GM18858 (cell line): Measurements from ENCODE around the gene SPINT2.
"Not testable (repeated sequence)": the region's sequence is repeated elsewhere in the genome, so short reads cannot be mapped to it uniquely, and the experiment has no call there.

ENCODE experiments used
- ATAC-seq: cut with Tn5 transposase; IDR thresholded peaks from one replicate; pipeline ENCODE4 v1.9.1; 2021; ENCODE audit not compliant: unreplicated experiment

Gene SPINT2

DNA sequence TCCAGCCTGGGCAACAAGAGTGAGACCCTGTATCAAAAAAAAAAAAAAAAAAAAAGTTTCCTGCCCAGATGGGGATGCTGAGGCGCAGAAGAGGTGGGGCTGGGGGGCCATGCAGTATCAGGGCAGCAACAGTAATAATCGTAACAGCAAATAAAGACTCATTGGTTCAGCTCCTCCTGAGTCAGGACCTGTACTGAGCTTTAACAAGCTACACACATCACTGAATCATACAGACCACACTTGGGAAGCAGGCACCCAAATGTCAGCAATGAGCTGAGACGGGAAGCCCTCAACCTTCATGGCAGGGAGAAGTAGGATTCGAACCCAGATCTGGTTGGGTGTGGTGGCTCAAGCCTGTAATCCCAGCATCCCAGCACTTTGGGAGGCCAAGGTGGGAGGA lies 29.8 kb upstream of the SPINT2 start:
- ATAC-seq: no peak

DNA sequence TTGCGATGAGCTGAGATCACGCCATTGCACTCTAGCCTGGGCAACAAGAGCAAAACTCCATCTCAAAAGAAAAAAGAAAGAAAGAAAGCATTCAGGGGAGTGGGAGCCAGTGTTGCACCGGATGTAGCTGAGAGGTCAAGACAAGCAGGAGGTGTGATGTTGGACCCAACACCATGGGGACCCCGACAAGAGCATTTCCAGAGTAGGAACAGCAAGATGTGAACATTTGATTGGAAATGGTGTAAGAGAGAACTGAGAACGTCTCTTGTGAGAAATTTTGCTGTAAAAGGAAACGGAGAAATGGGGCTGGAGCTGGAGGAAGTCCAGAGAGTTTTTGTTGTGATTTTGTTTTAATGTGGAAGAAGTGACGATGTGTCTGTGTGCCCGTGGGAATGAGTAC lies 24.6 kb upstream of the SPINT2 start:
- no peak for ATAC-seq

DNA sequence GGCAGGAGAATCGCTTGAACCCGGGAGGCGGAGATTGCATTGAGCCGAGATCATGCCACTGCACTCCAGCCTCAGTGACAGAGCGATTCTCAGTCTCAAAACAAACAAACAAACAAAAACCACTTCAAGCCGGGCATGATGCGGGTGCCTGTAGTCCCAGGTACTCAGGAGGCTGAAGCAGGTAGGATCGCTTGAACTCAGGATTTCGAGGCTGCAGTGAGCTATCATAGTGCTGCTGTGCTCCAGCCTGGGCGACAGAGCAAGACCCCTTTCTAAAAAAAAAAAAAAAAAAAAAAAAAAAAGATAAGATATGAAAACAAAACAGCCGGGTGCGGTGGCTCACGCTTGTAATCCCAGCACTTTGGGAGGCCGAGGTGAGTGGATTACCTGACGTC lies 21.1 kb upstream of the SPINT2 start:
- ATAC-seq: no peak

DNA sequence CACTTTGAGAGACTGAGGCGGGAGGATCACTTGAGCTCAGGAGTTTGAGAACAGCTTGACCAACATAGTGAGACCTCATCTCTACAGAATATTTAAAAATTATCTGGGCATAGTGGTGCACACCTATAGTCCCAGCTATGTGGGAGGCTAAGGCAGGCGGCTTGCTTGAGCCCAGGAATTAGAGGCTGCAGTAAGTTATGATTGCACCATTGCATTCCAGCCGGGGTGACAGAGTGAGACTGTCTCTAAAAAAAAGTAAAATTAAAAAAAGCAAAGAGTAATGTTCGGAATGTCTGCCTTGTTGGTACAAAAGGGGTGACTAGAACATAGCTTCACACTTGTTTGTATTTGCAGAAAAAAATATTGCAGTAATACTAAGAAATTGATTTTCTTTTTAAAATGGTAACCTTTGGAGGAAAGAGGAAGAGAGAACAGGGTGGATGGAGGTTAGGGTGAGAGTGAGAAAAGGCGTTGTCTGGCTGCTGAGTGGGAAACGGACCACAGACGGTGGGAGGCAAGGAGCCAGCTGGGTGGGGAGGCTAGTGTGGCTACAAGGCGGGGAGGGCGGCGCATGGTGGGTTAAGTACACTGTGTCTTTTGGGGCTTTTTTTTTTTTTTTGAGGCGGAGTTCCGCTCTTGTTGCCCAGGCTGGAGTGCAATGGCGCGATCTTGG lies 18.4 kb upstream of the SPINT2 start:
- no peak for ATAC-seq

DNA sequence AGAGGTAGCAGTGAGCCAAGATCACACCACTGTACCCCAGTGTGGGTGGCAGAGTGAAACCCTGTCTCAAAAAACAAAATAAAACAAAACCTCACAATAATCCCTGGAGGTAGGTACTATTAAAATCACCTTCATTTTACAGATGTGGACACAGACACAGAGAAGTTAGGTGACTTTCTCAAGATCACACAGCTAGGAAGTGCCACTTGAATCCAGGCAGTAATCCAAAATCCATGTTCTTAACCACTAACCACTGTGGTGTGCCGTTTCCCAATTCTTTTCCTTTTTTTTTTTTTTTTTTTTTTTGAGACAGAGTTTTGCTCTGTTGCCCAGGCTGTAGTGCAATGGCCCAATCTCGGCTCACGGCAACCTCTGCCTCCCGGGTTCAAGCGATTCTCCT lies 17.2 kb upstream of the SPINT2 start:
- ATAC-seq: no peak

DNA sequence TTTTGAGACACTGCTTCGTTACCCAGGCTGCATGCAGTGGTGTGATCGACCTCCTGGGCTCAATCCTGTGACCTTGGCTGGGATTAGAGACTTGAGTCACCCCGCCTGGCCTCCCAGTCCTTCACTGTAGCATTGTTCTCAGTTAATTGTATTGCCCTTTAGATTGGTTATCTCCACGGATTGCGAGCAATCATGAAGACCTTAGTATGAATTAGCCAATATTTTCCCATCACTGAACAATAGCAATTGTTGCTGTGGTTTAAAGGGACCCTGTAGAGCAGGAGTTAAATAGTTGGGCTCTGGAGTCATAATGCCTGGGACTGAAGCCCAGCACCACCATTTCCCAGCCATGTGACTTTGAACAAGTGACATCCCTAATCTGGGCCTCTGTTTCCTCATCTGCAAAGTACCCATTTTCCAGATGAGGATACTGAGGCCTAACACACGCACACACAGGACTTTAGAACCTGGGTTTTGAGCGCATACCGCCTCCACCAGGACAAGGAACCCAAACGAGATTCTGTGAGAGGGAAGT lies 16.6 kb upstream of the SPINT2 start:
- no peak for ATAC-seq

DNA sequence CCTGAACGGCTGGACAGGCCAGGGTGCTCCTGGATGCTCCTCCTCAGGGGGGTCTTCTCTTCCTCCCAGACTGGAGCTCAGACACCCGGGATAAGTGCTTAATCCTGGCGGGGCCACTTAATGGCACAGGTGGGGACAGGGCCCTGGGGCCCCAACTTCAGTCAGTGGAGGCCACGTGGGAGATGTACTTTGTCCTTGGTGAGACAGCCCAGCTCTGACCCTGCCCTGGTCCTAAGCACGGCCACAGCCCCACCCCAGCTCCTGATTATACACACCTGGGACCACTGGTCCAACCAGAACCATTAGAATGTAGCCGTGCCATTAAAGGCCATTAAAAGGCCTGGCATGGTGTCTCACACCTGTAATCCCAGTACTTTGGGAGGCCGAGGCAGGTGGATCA lies 16.0 kb upstream of the SPINT2 start:
- no peak for ATAC-seq

DNA sequence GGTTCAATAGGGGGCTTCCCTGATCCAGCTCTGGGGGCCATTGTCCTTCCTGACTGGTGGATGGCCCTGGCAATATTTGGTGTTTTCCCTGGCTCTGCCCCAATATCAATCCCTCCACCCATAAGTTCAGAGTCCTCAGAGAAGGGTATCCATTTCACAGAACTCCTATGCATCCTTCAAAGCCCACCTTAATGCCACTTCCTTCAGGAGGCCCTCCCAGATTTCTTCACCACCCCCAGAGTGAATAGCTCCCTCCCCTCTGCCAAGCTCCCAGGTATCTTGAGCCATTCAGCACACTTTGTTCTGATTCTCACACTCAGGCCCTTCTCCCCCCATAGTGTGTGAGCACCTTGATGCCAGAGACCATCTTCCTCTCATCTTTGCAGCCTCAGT lies 13.9 kb upstream of the SPINT2 start:
- no peak for ATAC-seq

DNA sequence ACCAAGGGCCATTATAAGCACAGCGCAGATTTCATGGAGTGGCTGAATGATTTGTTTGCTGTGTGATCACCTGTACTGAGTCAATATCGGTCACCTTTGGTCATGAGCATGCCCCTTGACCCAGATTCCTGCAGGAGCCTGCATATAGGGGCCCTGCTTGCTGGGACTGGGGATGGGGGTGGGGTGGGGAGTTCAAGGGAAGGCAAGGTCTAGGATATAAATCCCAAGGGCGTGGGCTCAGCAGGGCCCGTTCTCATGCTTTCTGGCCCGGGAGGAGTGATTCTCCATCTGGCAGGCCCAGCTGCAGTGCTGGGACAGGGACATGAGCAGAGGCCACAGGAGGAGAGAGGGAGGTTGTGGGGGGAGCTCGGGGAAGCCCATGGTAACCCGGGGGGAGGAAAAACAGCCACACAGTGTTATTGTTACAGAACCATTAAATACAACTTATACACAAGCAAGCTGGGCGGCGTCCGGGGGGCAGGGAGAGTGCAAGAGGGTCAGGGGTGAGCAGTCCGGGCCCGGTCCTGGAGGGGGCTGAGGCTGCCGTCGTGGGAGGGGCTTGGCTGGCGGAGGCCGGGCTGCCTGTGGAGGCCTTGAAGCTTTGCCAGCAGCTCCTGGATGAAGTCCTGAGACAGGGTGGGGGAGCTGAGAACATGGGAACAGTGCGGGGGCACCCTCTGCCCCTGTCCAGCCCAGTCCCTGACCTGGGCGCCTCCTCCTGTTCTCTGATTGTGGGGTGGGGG lies 13.4 kb upstream of the SPINT2 start:
- ATAC-seq: no peak

DNA sequence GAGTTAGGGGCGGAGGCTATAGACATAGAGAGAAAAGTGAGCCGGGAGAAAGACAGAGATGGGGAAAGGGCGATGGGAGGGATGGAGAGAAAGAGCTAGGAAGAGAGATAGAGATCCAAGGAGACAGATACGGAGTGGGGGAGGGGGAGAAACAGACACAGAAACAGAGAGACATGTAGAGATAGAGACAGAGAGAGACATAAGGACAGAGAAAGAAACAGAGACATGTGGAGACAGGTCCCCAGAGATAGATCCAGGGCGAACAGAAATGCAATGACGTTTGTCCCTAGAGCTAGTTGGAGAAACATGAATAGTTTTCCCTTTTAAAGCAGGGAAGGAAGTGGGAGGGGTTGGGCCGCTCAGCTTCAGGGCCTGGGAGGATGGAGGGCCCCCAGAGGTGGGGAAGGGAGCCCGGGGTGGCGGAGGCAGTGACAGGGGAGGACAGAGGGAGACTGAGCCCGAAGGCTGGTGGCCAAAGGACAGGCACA lies 12.8 kb upstream of the SPINT2 start:
- no peak for ATAC-seq

DNA sequence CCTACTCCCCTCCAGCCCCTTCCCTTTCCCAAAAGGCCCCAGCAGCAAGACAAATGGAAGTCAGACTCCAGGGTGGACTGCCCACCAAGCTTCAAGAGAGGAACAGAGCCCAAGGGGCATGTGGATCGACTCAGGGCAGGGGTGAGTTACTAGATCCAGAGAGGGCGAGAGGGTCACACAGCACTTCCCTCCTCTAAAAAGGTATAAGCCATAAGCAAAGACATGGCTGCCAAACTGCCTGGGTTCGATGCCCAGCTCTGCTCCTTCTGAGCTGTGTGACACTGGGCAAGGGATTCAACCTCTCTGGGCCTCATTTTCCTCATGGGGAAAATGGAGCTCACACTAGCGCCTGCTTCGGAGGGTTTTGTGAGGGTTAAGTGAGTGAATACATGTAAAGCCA lies 12.0 kb upstream of the SPINT2 start:
- no peak for ATAC-seq

DNA sequence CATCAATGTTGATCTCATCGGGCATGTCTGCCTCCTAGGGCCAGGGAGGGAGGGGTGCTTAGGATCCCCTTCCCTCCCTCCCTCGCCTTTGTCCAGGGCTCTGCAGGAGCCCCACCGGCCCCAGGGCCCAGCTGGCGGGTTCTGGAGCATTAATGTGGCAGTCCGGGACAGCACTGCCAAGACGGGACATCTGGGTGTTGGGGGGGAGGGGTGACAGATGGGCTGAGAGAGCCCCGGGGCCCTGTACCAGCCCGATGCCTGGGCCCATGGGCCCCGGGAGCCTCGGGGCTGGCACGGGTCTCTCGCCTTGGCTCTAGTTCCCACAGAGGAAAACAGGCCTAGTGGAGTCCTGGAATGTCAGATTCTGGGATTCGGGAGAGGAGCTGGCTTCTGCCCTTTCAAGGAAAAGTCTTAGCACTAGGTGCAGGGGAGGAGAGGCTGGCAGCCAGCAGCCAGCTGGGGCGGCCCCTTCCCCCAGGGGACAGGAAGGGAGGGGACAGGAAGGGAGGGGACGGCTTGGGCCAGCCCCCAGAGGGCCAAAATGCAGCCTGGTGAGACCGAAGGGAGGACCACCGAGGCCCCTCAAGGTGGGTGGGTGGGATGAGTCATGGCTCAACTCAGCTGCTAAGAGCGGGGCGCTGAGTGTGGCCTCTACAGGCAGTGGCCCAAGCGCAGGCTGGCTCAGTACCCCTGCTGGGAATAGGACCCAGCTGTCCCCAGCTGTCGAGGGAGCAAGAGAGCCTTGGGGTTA lies 11.3 kb upstream of the SPINT2 start:
- ATAC-seq: no peak

DNA sequence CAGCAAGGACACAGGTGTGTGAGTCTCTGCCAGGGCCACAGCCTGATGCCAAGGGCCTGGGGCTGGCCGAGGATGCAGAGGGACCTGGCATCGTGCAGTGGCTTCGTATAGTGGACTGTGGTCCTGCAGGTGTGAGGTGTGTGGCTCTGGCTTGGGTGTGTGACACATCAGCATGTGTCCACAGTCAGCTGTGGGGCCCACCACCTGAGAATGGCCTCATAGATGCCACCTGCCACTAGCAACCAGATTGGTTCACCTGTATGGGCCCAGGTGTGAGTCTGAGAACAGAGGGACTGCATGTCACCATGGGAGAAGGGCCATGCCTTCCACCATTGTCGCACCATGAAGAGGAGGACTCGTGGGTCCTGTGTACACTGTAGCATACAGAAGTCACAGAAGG lies 10.6 kb upstream of the SPINT2 start:
- no peak for ATAC-seq

DNA sequence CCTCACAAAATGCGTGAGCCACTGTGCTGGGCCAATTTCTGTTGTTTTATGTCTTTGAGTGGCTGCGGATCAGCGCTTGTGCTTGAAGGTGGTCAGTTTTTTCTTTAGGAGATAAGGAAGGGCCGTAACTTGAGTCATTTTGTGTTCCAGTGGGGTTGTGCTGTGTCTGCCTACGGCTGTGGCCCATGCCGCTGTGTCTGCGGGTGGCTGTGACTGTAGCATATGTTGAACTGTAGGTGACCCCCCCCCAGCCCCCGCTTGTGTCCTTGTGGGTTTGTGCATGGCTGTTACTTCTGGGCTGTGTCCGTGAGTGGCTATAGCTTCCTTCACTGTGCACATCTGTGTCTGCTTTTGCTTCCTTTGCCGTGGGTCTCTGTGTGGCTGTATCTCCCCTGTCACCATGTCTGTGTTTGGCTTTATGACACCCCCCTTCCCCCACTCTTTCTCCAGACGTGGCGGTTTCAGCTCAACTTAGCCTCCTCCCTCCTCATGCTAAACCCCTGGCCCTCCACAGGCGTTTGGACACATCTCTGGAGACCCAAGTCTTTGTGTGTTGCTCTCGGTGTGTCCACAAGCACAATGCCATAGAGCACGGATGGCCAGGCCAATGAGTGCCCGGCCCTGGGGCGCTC lies 8.9 kb upstream of the SPINT2 start:
- no peak for ATAC-seq

DNA sequence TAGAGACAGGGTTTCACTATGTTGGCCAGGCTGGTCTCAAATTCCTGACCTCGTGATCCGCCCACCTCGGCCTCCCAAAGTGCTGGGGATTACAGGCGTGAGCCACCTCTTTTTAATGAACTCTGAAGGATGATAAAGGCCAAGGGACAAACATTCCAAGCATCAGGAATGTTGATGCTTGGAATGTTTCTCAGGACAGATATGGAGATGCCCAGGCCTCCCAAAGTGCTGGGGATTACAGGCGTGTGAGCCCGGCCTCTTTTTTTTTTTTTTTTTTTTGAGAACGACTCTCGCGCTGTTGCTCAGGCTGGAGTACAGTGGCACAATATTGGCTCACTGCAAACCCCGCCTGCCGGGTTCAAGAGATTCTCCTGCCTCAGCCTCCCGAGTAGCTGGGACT lies 2.4 kb upstream of the SPINT2 start:
- not testable (repeated sequence) for ATAC-seq

DNA sequence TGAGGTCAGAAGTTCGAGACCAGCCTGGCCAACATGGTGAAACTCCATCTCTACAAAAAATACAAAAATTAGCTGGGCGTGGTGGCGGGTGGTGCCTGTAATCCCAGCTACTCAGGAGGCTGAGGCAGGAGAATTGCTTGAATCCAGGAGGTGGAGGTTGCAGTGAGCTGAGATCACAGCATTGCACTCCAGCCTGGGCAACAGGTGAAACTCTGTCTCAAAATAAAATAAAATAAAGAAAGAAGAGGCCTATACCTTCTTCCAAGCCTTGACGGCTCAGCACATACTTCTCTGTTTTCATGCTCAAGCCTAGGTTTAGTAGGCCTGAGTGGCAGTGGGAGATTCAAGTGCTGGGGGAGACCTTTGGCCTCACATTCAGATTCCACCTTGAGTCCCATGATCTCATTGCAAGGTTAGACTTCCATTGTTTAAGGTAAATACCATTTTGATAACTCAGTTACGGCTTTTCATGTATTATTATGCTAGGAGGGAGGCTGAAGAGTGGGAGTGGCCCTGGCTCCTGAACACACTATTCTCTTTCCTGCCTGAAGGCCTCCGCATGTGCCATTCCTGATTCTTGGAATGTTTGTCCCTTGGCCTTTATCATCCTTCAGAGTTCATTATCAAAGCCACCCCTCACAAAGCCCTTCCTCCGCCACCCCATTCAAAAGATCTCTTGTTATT lies 1.6 kb upstream of the SPINT2 start:
- no peak for ATAC-seq

DNA sequence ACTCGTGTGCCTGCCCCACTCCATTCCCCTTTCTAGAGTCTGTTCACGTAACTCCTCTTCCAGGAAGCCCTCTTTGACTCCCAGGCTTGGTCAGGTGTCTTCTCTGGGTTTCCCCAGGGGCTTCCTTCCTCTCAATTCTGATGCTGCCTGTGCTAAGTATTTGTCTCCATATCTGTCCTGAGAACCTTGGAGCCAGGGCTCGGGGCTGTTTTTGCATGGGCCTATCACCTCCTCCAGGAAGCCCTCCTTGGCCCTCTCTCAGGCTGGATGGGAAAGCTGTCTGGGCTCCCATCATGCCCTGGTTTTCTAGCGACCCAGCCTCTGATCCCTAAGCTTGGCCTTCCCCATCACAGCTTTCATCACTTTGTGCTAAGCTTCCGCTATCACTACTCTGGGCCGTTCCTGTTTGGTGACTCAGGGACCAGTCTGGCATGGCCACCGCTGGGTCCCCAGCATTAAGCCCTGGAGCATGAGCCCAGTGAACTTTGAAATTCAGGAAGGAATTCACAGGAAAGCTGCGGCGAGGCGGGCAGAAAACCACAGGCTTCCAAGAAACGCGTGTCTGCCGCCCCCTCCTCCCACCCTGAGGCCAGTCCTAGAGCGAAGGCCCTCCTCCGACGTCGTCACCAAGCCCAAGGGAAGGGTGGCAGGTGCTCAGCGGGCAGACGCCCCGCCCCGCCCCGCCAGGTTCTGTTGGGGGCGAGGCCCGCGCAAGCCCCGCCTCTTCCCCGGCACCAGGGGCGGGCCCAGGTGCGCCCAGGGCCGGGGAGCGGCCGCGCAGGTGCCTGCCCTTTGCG lies 486 bp upstream of the SPINT2 start:
- ATAC-seq: no peak

DNA sequence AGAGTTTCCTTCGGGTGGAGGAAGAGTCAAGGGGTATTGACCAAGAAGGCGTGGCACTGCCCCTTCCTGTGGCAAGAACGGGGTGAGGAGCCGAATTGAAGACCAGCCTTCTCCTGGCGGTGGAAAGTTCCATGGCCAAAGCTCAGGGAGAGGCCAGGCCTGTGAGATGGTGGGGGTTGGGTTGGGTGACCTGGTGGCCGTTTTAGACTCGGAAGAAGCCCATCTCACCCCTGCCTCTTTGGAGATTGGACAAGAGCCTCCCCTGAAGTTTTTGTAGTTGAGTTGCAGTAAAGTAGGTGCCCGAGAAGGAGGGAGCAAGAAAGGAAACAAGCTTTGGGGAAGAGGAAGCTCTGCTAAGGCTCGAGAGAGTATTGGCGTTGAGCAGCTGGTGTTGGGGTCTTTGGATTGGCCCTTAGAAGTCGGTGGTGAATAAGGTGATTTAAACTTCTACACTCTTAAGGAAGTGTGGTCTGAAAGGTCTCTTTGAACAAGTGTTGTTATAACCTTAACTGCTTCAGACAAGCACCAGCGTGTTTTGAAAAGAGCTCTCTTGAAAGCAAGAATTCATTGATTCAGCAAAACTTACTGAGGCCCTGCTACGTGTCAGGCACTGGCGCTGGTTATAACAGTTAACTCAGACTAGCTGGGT lies 964 bp downstream of the SPINT2 start:
- no peak for ATAC-seq

DNA sequence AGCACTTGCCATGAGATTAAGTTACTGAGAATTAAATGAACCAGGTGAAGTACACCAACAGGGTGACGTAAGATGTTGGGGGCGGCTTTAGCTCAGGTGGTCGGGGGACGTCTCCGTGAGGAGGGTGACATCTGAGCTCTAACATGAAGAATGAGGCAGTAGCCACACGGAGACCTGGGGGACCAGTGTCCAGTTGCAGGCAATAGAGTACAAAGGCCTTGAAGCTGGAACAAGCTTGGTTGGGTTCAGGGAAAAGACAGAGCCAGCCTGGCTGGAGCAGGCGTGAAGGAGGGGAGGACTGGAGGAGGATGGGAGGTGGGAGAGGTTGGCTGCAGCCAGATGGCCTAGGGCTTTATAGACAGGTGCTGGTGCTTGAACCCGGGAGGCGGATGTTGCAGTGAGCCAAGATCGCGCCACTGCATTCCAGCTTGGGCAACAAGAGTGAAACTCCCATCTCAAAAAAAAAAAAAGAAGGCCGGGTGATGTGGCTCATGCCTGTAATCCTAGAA lies 1.6 kb downstream of the SPINT2 start:
- no peak for ATAC-seq
